GM12878 (cell line): Measurements from ENCODE around the gene IGLL1. TPM values are rescaled to one million over a fixed set of nuclear protein-coding genes. Genes with fewer than 3 reads are reported as not detected.
"Not testable (repeated sequence)": the region's sequence is repeated elsewhere in the genome, so short reads cannot be mapped to it uniquely, and the experiment has no call there.

Source experiments
- ATAC-seq: fragments of 200-7000 bp; cut with Tn5 transposase; 3 replicates; pipeline ENCODE4 v1.9.1; 2020; ENCODE audit warnings: mild to moderate bottlenecking, moderate library complexity
- BruUV-seq: library from RNA; stranded (reverse); fragments of 400-500 nt; replicated peaks from 2 replicates; lab custom pipeline; 2021; lab: Mats Ljungman, UMichigan
- CTCF ChIA-PET: fragments of 300-600 bp; sonication (Branson Sonifier 250); formaldehyde crosslinking; extraction: SDS; loops from one replicate; lab custom pipeline; 2021; ENCODE audit warnings: inconsistent platforms; lab: Yijun Ruan, JAX
- POLR2A ChIA-PET: fragments of 350-600 bp; formaldehyde crosslinking; extraction: SDS; loops from one replicate; lab custom pipeline; 2021; ENCODE audit warnings: inconsistent platforms; lab: Charles Lee
- RAD21 ChIA-PET: fragments of 300-600 bp; sonication (Branson Sonifier 250); formaldehyde crosslinking; loops from one replicate; lab custom pipeline; 2023; ENCODE audit warnings: antibody characterized with exemption; ENCODE audit not compliant: unreplicated experiment; lab: Charles Lee
- SMC1A ChIA-PET: fragments of 300-600 bp; sonication (Branson Sonifier 250); formaldehyde crosslinking; loops from one replicate; lab custom pipeline; 2023; ENCODE audit not compliant: unreplicated experiment, uncharacterized antibody; lab: Charles Lee
- DNase-seq: peaks from one replicate; pipeline ENCODE4 v3.0.0-alpha.2; 2011; ENCODE audit warnings: low read depth, low spot score
- FAIRE-seq: peaks from 3 replicates; lab custom pipeline; 2011; peaks lifted over from hg19 to GRCh38; lab: Jason Lieb, UNC
- H2AFZ ChIP-seq: 2 replicates; pipeline ENCODE4 v1.6.0; 2011; ENCODE audit warnings: low read depth, low read length, control low read depth; ENCODE audit not compliant: control insufficient read depth
- H3K27ac ChIP-seq: 2 replicates; pipeline ENCODE4 v1.5.1; 2011; ENCODE audit warnings: control low read depth; ENCODE audit not compliant: control insufficient read depth, insufficient read depth
- H3K27me3 ChIP-seq, 2 experiments: replicated peaks in 1 of 2; 2 replicates each; pipeline versions ENCODE4 v1.6.0 to v1.6.1; 2011; ENCODE audit warnings: low read length in 1 of 2; ENCODE audit not compliant: control insufficient read depth in 2 of 2, insufficient read depth in 2 of 2
- H3K36me3 ChIP-seq, 2 experiments: 2 replicates each; pipeline ENCODE4 v1.5.1; 2011; ENCODE audit warnings: low read length in 1 of 2; ENCODE audit not compliant: control insufficient read depth in 2 of 2, insufficient read depth in 2 of 2
- H3K4me1 ChIP-seq: 2 replicates; pipeline ENCODE4 v1.6.1; 2011; ENCODE audit warnings: mild to moderate bottlenecking, low read length, moderate library complexity, mixed read lengths; ENCODE audit not compliant: control insufficient read depth, insufficient read depth
- H3K4me2 ChIP-seq: 2 replicates; pipeline ENCODE4 v1.6.0; 2011; ENCODE audit warnings: control low read depth; ENCODE audit not compliant: control insufficient read depth, insufficient read depth
- H3K4me3 ChIP-seq: fragments of 200-600 bp; sonication (generic); 2 replicates; pipeline ENCODE4 v1.5.1; 2016
- H3K79me2 ChIP-seq: 2 replicates; pipeline ENCODE4 v1.6.0; 2011; ENCODE audit warnings: low read length; ENCODE audit not compliant: control insufficient read depth, insufficient read depth
- H3K9ac ChIP-seq: 2 replicates; pipeline ENCODE4 v1.8.0; 2011; ENCODE audit warnings: low read length, control low read depth, mixed read lengths; ENCODE audit not compliant: control insufficient read depth, insufficient read depth
- H3K9me3 ChIP-seq: replicated peaks from 3 replicates; pipeline ENCODE4 v1.5.1; 2011; ENCODE audit warnings: mild to moderate bottlenecking, low read length; ENCODE audit not compliant: control insufficient read depth, insufficient read depth
- H4K20me1 ChIP-seq: 2 replicates; pipeline ENCODE4 v1.6.0; 2011; ENCODE audit not compliant: control insufficient read depth, insufficient read depth
- ATF7 ChIP-seq: fragments of 450-650 bp; IDR thresholded peaks from 2 replicates; pipeline ENCODE4 v1.6.1; 2016; ENCODE audit warnings: low read depth, mild to moderate bottlenecking
- EGR1 ChIP-seq, 2 experiments: IDR thresholded peaks; 1 replicate in 1 of 2; 2 replicates in 1 of 2; pipeline ENCODE4 v1.6.1; 2011 to 2012; ENCODE audit warnings: low read depth in 2 of 2, low read length in 2 of 2, borderline replicate concordance in 1 of 2, mild to moderate bottlenecking in 1 of 2, moderate library complexity in 1 of 2
- WGBS: methylation state at CpG from one replicate; pipeline ENCODE4 v1.1.6; 2016; ENCODE audit warnings: low lambda C conversion rate; ENCODE audit not compliant: insufficient replicate concordance, insufficient coverage; ENCODE audit errors: missing lambda C conversion rate; 5-methylcytosine and 5-hydroxymethylcytosine counted together
- in situ Hi-C: fragments of 300-500 bp; cut with MboI; formaldehyde crosslinking; loops from 9 replicates; pipeline ENCODE4 v1.14.3; 2018; ENCODE audit warnings: mixed read lengths
- intact Hi-C: fragments of 100-400 bp; cut with micrococcal nuclease; formaldehyde crosslinking; loops from one replicate; pipeline ENCODE4 v1.14.2; 2022; ENCODE audit not compliant: unreplicated experiment
- polyA plus RNA-seq, 11 experiments: library from polyadenylated mRNA; depleted of rRNA in 4 of 11; unstranded in 6 of 11; stranded (reverse) in 5 of 11; fragments of >200 nt; fragmentation: Nextera tagmentation in 4 of 11; fragmentation: Illumina TruSeq in 1 of 11; extraction: Ambion mirVana in 4 of 11; extraction: Trizol in 1 of 11; gene quantifications; 1 replicate in 1 of 11; 2 replicates in 10 of 11; pipeline versions ENCODE4 v1.2.1 to v1.2.3, GENCODE V29; 2011 to 2016; ENCODE audit warnings: inconsistent platforms in 2 of 11, missing spikeins in 2 of 11, low read depth in 1 of 11
- total RNA-seq, 4 experiments: library from RNA; depleted of rRNA in 3 of 4; stranded (reverse); fragments of >200 nt in 3 of 4; fragmentation: Illumina TruSeq in 1 of 4; extraction: Trizol in 1 of 4; gene quantifications; 2 replicates each; pipeline versions ENCODE4 v1.2.1 to v1.2.3, GENCODE V29; 2013 to 2021

Gene IGLL1
- total and polyA plus RNA-seq, 10 of the 15 experiments (the other 5 are each of a cell fraction or from before 2014, with no cell fraction given) = not detected

DNA sequence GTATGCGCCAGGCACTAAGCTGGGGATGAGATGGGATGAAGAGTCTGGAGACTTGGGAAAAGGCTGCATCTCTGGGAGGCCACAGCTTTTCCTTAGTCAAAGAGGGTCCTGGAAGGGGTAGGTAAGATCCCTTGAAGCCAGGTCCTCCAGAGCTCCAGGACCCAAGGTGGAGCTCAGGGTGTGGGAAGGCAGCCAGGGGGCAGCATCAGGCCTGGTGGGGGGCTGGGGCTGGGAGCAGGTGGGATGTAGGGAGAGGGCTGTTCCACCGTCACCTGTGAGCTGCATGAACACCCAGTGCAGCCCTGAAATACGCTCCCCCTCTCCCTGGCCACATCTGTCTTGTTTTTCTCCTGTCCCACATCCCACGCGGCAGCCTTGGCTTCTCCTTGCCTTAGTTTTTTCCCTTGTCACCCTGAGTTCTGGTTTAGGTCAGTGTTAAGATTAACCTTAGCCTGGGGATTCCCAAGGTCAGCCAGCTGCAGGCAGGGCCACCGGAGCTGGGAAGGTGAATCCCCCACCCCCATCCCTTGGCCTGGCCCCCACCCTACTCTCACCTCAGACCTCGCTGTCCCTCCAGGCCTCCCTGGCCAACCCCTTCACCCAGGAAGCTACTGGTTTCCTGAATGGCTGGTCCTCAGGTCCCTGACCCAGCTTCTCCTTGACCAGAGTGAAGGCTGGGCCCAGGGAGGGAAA, 17.6 kb upstream of the IGLL1 start:
- FAIRE-seq, SMC1A ChIA-PET, RAD21 ChIA-PET, H3K9me3 ChIP-seq, H4K20me1 ChIP-seq, H3K36me3 ChIP-seq: not testable (repeated sequence)
- 17% methylated on average over 3 of the region's 7 CpGs for WGBS
- in situ Hi-C loops = loop anchor here (10.0 kb wide), 1 partner anchor 1837 kb away; no protein-coding TSS in a partner anchor
- TF ChIP-seq EGR1 (IDR thresholded peaks at IDR 0.05; ENCODE audit: borderline replicate concordance in 1 of 2, low read depth in 2 of 2, low read length in 2 of 2) = peak in 1 of 2 experiments; percentile 12; a peak in 1 of 3 replicates
- TF ChIP-seq, all 136 proteins: peak for 1; not testable (repeated sequence) for 135
- H3K4me1 ChIP-seq, H3K9ac ChIP-seq, H3K79me2 ChIP-seq, intact Hi-C loops, H3K27me3 ChIP-seq, POLR2A ChIA-PET, CTCF ChIA-PET, H3K4me2 ChIP-seq, H3K4me3 ChIP-seq, DNase-seq, BruUV-seq, H2AFZ ChIP-seq, H3K27ac ChIP-seq: not testable (repeated sequence)
- peak; percentile 73 for ATAC-seq

DNA sequence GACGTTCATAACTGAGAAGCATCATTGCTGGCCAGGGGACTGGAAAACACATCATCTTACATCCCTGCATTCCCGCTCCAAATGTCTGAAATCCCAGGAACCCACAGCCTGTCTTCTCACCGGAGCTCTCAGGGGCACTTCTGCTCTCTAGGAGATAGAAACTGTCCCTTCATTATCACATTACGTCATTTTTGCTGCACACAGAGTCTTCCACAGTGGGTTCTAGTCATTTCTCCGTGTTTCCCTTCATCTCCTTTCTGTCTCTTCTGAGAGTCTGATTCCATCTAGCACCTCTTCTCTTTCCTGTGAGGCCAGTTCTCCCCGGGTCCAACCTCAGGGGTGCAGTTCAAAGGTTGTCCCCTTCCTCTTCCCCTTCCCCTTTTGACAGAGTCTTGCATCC, 15.8 kb upstream of the IGLL1 start:
- BruUV-seq, H3K4me2 ChIP-seq, H3K4me1 ChIP-seq, H4K20me1 ChIP-seq, ATAC-seq, intact Hi-C loops, CTCF ChIA-PET, H3K4me3 ChIP-seq, SMC1A ChIA-PET, RAD21 ChIA-PET, H3K9ac ChIP-seq: not testable (repeated sequence)
- 1% methylated on average over 6 of the region's 6 CpGs for WGBS
- peak; percentile 69 for TF ChIP-seq ATF7
- TF ChIP-seq, all 136 proteins: peak for 1; not testable (repeated sequence) for 135
- H3K36me3 ChIP-seq, H3K79me2 ChIP-seq, POLR2A ChIA-PET, H2AFZ ChIP-seq, H3K9me3 ChIP-seq, H3K27me3 ChIP-seq, FAIRE-seq, H3K27ac ChIP-seq, DNase-seq: not testable (repeated sequence)
- in situ Hi-C loops = loop anchor here (10.0 kb wide), 1 partner anchor 1839 kb away; no protein-coding TSS in a partner anchor
